ENCODE measurements around the gene ZRANB3. TPM values are rescaled to one million over a fixed set of nuclear protein-coding genes. Genes with fewer than 3 reads are reported as not detected.

The ZRANB3 gene
- total and polyA plus RNA-seq, 2 of the 13 experiments (the other 11 are each of a cell fraction or from before 2014, with no cell fraction given): 5.8 to 25.2 TPM

DNA sequence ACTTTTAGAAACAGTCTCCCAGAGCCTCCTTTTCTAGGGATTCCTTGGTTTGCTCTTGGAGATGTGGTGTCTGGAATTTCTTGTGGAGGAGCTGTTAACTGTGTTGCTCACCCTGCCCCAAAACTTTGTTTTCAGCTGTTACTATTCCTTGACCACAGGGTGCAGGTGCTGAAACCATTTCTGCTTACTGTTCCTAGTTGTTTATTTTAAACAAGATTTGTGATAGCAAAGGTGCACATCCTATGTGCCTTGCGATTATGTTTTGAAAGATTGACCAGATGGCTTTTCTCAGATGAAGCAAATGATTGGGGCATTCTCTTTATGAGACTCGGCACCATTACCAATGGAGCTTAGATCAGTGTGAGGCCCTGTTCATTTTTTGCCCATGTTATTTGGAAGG is 367.7 kb downstream of the ZRANB3 start (continued):
- TF ChIP-seq TCF12 (IDR thresholded peaks at IDR 0.05): no peak
- no peak for TF ChIP-seq TCF12 (CRISPR knock-in tag; IDR thresholded peaks at IDR 0.05)
- no peak for TF ChIP-seq SOX5 (CRISPR knock-in tag; IDR thresholded peaks at IDR 0.05; ENCODE audit: borderline replicate concordance)
- no peak for TF ChIP-seq RXRA (CRISPR knock-in tag; IDR thresholded peaks at IDR 0.05)
- TF ChIP-seq, protein P1, sequence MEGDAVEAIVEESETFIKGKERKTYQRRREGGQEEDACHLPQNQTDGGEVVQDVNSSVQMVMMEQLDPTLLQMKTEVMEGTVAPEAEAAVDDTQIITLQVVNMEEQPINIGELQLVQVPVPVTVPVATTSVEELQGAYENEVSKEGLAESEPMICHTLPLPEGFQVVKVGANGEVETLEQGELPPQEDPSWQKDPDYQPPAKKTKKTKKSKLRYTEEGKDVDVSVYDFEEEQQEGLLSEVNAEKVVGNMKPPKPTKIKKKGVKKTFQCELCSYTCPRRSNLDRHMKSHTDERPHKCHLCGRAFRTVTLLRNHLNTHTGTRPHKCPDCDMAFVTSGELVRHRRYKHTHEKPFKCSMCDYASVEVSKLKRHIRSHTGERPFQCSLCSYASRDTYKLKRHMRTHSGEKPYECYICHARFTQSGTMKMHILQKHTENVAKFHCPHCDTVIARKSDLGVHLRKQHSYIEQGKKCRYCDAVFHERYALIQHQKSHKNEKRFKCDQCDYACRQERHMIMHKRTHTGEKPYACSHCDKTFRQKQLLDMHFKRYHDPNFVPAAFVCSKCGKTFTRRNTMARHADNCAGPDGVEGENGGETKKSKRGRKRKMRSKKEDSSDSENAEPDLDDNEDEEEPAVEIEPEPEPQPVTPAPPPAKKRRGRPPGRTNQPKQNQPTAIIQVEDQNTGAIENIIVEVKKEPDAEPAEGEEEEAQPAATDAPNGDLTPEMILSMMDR (CRISPR knock-in tag; IDR thresholded peaks at IDR 0.05): no peak
- TF ChIP-seq IKZF4 (CRISPR knock-in tag; IDR thresholded peaks at IDR 0.05; ENCODE audit: borderline replicate concordance, low read depth, not compliant biosample characterization): no peak
- no peak for TF ChIP-seq ZNF598 (CRISPR knock-in tag; IDR thresholded peaks at IDR 0.05; ENCODE audit: borderline replicate concordance)
- TF ChIP-seq HDAC6 (IDR thresholded peaks at IDR 0.05; ENCODE audit: low read depth, low read length): no peak
- no peak for TF ChIP-seq BORCS8-MEF2B (CRISPR knock-in tag; IDR thresholded peaks at IDR 0.05)
- no peak for TF ChIP-seq TMF1 (CRISPR knock-in tag; IDR thresholded peaks at IDR 0.05; ENCODE audit: low read depth)

DNA sequence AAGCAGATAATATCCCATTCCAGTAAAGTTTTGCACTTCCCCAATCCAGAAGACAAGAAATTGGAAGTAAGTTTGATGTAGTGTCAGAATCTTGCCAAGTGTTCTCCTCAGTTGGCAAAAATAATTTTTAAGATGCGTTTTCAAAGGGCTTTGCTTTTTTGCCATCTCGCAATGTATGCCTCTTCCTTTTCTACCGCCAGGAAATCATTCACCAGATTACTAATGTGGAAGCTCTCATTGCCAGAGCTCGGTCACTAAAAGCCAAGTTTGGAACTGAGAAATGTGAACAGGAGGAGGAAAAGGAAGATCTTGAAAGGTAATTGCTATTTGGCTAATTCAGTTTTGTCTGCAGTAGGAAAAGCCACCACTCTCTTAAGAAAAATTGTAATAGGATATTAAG is 368.2 kb downstream of the ZRANB3 start:
- POLR2A ChIA-PET: no interaction called here
- no TSS peak for BruUV-seq (replicated peaks)
- no peak overlapping the region for H2AFZ ChIP-seq (ENCODE audit: low read length)
- CTCF ChIA-PET (ENCODE audit: low intra/inter-chr PET ratio, low total read pairs): no interaction called here
- peaks cover 20 to 64% of the 10 kb centered on the region in 2 experiments for H3K36me3 ChIP-seq (replicated peaks in 1 of 2; ENCODE audit: control insufficient read depth in 1 of 2, insufficient read depth in 2 of 2, low read length in 2 of 2)
- H3K9me3 ChIP-seq (ENCODE audit: low read length): no peaks in the 10 kb centered on the region
- FAIRE-seq (no peak), ATAC-seq (no peak), DNase-seq (ENCODE audit: low spot score) (no peak)
- H3K4me1 ChIP-seq (ENCODE audit: insufficient read depth, low read length): no peaks in the 10 kb centered on the region
- no peaks in the 10 kb centered on the region for H3K27me3 ChIP-seq (ENCODE audit: control insufficient read depth in 1 of 2, insufficient read depth in 2 of 2, low read length in 2 of 2)
- intact Hi-C loops (cut with micrococcal nuclease; ENCODE audit: unreplicated experiment): no loop called here
- no peak overlapping the region for H3K9ac ChIP-seq (ENCODE audit: insufficient read depth, low read depth, low read length)
- no peaks in the 10 kb centered on the region for H4K20me1 ChIP-seq (ENCODE audit: insufficient read depth, low read length)
- H3K27ac ChIP-seq (ENCODE audit: extremely low read length, insufficient read depth, low read length): no peak overlapping the region
- H3K4me2 ChIP-seq (ENCODE audit: low read depth, low read length): no peak overlapping the region
- no peak overlapping the region for H3K4me3 ChIP-seq (replicated peaks in 1 of 3; ENCODE audit: insufficient read depth in 1 of 3, low read depth in 2 of 3, low read length in 3 of 3)
- in situ Hi-C loops (cut with HindIII; ENCODE audit: extremely low pct_ligation_motif_present, low pct_unique_long_range_greater_than_20kb): no loop called here
- H3K79me2 ChIP-seq (ENCODE audit: insufficient read depth, low read length): no peaks in the 10 kb centered on the region
- 97% methylated on average over 4 of the region's 4 CpGs for WGBS (ENCODE audit: low lambda C conversion rate)
- TF ChIP-seq, protein P1 (CRISPR knock-in tag; IDR thresholded peaks at IDR 0.05): no peak
- TF ChIP-seq TBP (CRISPR knock-in tag; IDR thresholded peaks at IDR 0.05) (no peak), SOX5 (CRISPR knock-in tag; IDR thresholded peaks at IDR 0.05; ENCODE audit: borderline replicate concordance) (no peak), BCL6 (CRISPR knock-in tag; IDR thresholded peaks at IDR 0.05) (no peak), MBD4 (IDR thresholded peaks at IDR 0.05; ENCODE audit: borderline replicate concordance, low read length) (no peak), NFIB (CRISPR knock-in tag; IDR thresholded peaks at IDR 0.05; ENCODE audit: borderline replicate concordance) (no peak), PPARG (CRISPR knock-in tag; conservative IDR thresholded peaks at IDR 0.05) (no peak), MTF2 (CRISPR knock-in tag; IDR thresholded peaks at IDR 0.05; ENCODE audit: borderline replicate concordance) (no peak), JUN (CRISPR knock-in tag; IDR thresholded peaks at IDR 0.05) (no peak), ZNF224 (CRISPR knock-in tag; IDR thresholded peaks at IDR 0.05) (no peak), CBX5 (CRISPR knock-in tag; IDR thresholded peaks at IDR 0.05; ENCODE audit: borderline replicate concordance) (no peak)
- TF ChIP-seq, protein P2, sequence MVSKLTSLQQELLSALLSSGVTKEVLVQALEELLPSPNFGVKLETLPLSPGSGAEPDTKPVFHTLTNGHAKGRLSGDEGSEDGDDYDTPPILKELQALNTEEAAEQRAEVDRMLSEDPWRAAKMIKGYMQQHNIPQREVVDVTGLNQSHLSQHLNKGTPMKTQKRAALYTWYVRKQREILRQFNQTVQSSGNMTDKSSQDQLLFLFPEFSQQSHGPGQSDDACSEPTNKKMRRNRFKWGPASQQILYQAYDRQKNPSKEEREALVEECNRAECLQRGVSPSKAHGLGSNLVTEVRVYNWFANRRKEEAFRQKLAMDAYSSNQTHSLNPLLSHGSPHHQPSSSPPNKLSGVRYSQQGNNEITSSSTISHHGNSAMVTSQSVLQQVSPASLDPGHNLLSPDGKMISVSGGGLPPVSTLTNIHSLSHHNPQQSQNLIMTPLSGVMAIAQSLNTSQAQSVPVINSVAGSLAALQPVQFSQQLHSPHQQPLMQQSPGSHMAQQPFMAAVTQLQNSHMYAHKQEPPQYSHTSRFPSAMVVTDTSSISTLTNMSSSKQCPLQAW (CRISPR knock-in tag; IDR thresholded peaks at IDR 0.05): no peak

All from HepG2 (cell line).